A549 (cell line): ENCODE results near the gene TAF3. TPM values are rescaled to one million over a fixed set of nuclear protein-coding genes. Genes with fewer than 3 reads are reported as not detected.
A peak's percentile ranks its signal among the peaks of the same experiment; 100 is the strongest.

ENCODE experiments used
- ATAC-seq, 2 experiments: fragments of 200-7000 bp in 1 of 2; fragments of >200 bp in 1 of 2; cut with Nextera tagmentation in 1 of 2; cut with Tn5 transposase in 1 of 2; 3 replicates each; pipeline versions ENCODE4 v1.8.0 to v1.9.1; 2018 to 2020; ENCODE audit warnings: mild to moderate bottlenecking in 1 of 2, moderate library complexity in 1 of 2
- CTCF ChIA-PET: fragments of 300-600 bp; sonication (Branson Sonifier 250); formaldehyde crosslinking; extraction: SDS; loops from one replicate; lab custom pipeline; 2021; ENCODE audit warnings: antibody characterized with exemption, inconsistent platforms; lab: Yijun Ruan, JAX
- POLR2A ChIA-PET: fragments of 350-600 bp; formaldehyde crosslinking; extraction: SDS; loops from one replicate; lab custom pipeline; 2021; ENCODE audit warnings: antibody characterized with exemption, inconsistent platforms; lab: Yijun Ruan, JAX
- DNase-seq, 2 experiments: peaks; one replicate each; pipeline versions ENCODE4 v3.0.0 to v3.0.0-alpha.2; 2011 to 2016; ENCODE audit warnings: low read depth in 1 of 2, low spot score in 1 of 2
- FAIRE-seq: peaks from 2 replicates; lab custom pipeline; 2011; peaks lifted over from hg19 to GRCh38; lab: Jason Lieb, UNC
- H3K27ac ChIP-seq, 2 experiments: fragments of >200 bp; sonication (Bioruptor Twin); formaldehyde crosslinking; 3 replicates each; pipeline ENCODE4 v1.5.1; 2016 to 2017
- H3K4me1 ChIP-seq: fragments of >200 bp; sonication (Bioruptor Twin); formaldehyde crosslinking; 3 replicates; pipeline ENCODE4 v1.6.1; 2016
- H3K4me2 ChIP-seq: fragments of >200 bp; sonication (Bioruptor Twin); formaldehyde crosslinking; 3 replicates; pipeline ENCODE4 v1.6.1; 2016
- H3K4me3 ChIP-seq: fragments of >200 bp; sonication (Bioruptor Twin); formaldehyde crosslinking; 3 replicates; pipeline ENCODE4 v1.5.1; 2016
- H3K9me3 ChIP-seq: fragments of >200 bp; sonication (Bioruptor Twin); formaldehyde crosslinking; 3 replicates; pipeline ENCODE4 v1.6.1; 2016
- CBX8 ChIP-seq: fragments of 200-600 bp; sonication (generic); IDR thresholded peaks from 2 replicates; pipeline ENCODE4 v1.6.1; 2016
- GATA3 ChIP-seq: IDR thresholded peaks from 2 replicates; pipeline ENCODE4 v1.6.1; 2012; ENCODE audit warnings: borderline replicate concordance
- HEYL ChIP-seq: fragments of 250-450 bp; sonication (Bioruptor Pico); IDR thresholded peaks from 2 replicates; pipeline ENCODE4 v1.8.0; 2021; ENCODE audit warnings: mild to moderate bottlenecking, moderate library complexity
- HOXB13 ChIP-seq: fragments of 250-450 bp; sonication (Bioruptor Pico); IDR thresholded peaks from 2 replicates; pipeline ENCODE4 v1.5.0; 2020; ENCODE audit warnings: low read depth, mild to moderate bottlenecking, moderate library complexity
- HOXB5 ChIP-seq: fragments of 250-450 bp; sonication (Bioruptor Pico); IDR thresholded peaks from 2 replicates; pipeline ENCODE4 v1.5.0; 2020; ENCODE audit warnings: mild to moderate bottlenecking, moderate library complexity
- JUN ChIP-seq, 2 experiments: fragments of >200 bp; sonication (Bioruptor Twin); formaldehyde crosslinking; IDR thresholded peaks; 2 replicates in 1 of 2; 3 replicates in 1 of 2; pipeline ENCODE4 v1.6.1; 2016 to 2017
- MAFK ChIP-seq: fragments of 450-650 bp; IDR thresholded peaks from 2 replicates; pipeline ENCODE4 v1.6.1; 2014; ENCODE audit not compliant: partially characterized antibody
- NPAS2 ChIP-seq: fragments of 250-450 bp; sonication (Bioruptor Pico); IDR thresholded peaks from 2 replicates; pipeline ENCODE4 v1.8.0; 2022; ENCODE audit warnings: mild to moderate bottlenecking, moderate library complexity, borderline replicate concordance
- POLR2A ChIP-seq: IDR thresholded peaks from 2 replicates; pipeline ENCODE4 v1.6.1; 2012; ENCODE audit warnings: mild to moderate bottlenecking, low read length
- RNF2 ChIP-seq: fragments of 200-600 bp; sonication (generic); IDR thresholded peaks from 2 replicates; pipeline ENCODE4 v1.6.1; 2016; ENCODE audit warnings: low read depth, mild to moderate bottlenecking, antibody characterized with exemption, moderate library complexity, borderline replicate concordance
- TP53 ChIP-seq: fragments of 250-450 bp; sonication (Bioruptor Pico); IDR thresholded peaks from 2 replicates; pipeline ENCODE4 v1.5.0; 2021; ENCODE audit warnings: mild to moderate bottlenecking, moderate library complexity
- ZFP36 ChIP-seq: fragments of 450-650 bp; IDR thresholded peaks from 2 replicates; pipeline ENCODE4 v1.6.1; 2014; ENCODE audit warnings: borderline replicate concordance; ENCODE audit not compliant: partially characterized antibody
- ZSCAN20 ChIP-seq: fragments of 250-450 bp; sonication (Bioruptor Pico); IDR thresholded peaks from 2 replicates; pipeline ENCODE4 v1.8.0; 2022; ENCODE audit warnings: mild to moderate bottlenecking, moderate library complexity
- WGBS: methylation state at CpG from one replicate; pipeline ENCODE4 v1.1.6; 2017; ENCODE audit errors: missing lambda C conversion rate; 5-methylcytosine and 5-hydroxymethylcytosine counted together
- polyA plus RNA-seq, 4 experiments: library from polyadenylated mRNA; depleted of rRNA in 3 of 4; stranded (reverse); fragments of >200 nt; fragmentation: RNase III in 1 of 4; extraction: RNeasy Plus Mini Kit Qiagen cat#74134 plus additional on column Dnase treatment in 1 of 4; gene quantifications; 2 replicates in 3 of 4; 3 replicates in 1 of 4; pipeline ENCODE4 v1.2.3, GENCODE V29; 2011 to 2017
- TF ChIP-seq, protein P1 (sequence below): IDR thresholded peaks from 2 replicates; pipeline ENCODE4 v1.6.1; 2012
- TF ChIP-seq, protein P2 (sequence below): IDR thresholded peaks from 2 replicates; pipeline ENCODE4 v1.6.1; 2012; ENCODE audit warnings: low read depth, borderline replicate concordance

Gene TAF3
- polyA plus RNA-seq, 2 of the 4 experiments (the other 2 are of a cell fraction): 5.7 to 6.1 TPM

- TF ChIP-seq CBX8: no peak
- TF ChIP-seq, all 56 proteins: peak for 2
These were observed 231.7 kb downstream of the TAF3 start (continued) for GRCh38 chr10:8049865-8050555.

DNA sequence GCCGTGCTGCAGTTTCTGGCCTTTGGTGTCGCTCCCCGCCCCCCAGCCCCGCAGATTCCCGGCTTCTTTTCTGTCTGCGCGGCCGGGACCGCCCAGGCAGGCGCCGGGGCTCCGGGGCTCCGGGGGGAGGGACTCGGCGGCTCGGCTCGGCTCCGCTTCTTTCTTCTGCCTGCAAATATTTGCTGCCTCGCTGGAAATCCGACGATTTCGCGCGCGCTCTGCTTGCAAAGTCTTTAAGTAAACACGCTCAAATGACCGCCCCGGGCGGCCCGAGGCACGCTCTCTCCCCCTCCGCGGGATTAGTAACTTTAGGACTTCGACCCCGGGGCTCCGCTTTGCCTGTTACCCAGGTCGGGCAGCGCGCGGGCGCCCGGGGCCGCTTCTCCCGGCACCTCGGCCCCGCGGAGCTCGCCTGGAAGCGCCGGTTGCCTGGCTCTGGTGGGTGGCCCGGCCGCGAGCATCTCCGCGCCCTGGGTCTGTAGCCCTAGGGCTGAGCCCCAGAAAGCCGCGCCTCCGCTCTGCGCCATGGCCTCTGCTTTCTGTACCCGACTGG lies 232.3 kb downstream of the TAF3 start:
- ChIA-PET CTCF (interaction anchor here (1.0 kb wide), 1 partner anchor 291 kb away, joined by 3 read pairs; no protein-coding TSS in a partner anchor), POLR2A (interaction anchor here (0.8 to 1.4 kb wide), 2 partner anchors 316 to 444 kb away, joined by 4 to 5 read pairs; no protein-coding TSS in a partner anchor)
- ATAC-seq: peak; percentile 10 to 11; a peak in 4 of 6 replicates
- Histone ChIP-seq H3K9me3 (no peaks in the 10 kb centered on the region), H3K4me1 (peaks cover 17% of the 10 kb centered on the region), H3K27ac (peak overlapping the region; percentile 82 to 85), H3K4me3 (peak overlapping the region; percentile 72), H3K4me2 (peak overlapping the region; percentile 98)
- peak; percentile 28 to 78 for DNase-seq
- TF ChIP-seq, protein P1, sequence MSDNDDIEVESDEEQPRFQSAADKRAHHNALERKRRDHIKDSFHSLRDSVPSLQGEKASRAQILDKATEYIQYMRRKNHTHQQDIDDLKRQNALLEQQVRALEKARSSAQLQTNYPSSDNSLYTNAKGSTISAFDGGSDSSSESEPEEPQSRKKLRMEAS: peak; percentile 45; the same call in 1 of the 2 replicates
- TF ChIP-seq HOXB13: no peak
- 0 out of 2 replicates have a peak, but pooled peaks have one; percentile 50 for TF ChIP-seq RNF2
- no peak for TF ChIP-seq HOXB5 (CRISPR knock-in tag)
- TF ChIP-seq, protein P2, sequence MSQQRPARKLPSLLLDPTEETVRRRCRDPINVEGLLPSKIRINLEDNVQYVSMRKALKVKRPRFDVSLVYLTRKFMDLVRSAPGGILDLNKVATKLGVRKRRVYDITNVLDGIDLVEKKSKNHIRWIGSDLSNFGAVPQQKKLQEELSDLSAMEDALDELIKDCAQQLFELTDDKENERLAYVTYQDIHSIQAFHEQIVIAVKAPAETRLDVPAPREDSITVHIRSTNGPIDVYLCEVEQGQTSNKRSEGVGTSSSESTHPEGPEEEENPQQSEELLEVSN: 0 out of 2 replicates have a peak, but pooled peaks have one; percentile 54
- TF ChIP-seq GATA3: peak; percentile 9; the same call in 1 of the 2 replicates
- TF ChIP-seq JUN (IDR thresholded peaks at IDR 0.05): 0 out of 5 replicates have a peak, but pooled peaks of 1 of the 2 experiments have one; percentile 17
- WGBS: 9% methylated on average over 17 of the region's 60 CpGs
- FAIRE-seq: no peak

DNA sequence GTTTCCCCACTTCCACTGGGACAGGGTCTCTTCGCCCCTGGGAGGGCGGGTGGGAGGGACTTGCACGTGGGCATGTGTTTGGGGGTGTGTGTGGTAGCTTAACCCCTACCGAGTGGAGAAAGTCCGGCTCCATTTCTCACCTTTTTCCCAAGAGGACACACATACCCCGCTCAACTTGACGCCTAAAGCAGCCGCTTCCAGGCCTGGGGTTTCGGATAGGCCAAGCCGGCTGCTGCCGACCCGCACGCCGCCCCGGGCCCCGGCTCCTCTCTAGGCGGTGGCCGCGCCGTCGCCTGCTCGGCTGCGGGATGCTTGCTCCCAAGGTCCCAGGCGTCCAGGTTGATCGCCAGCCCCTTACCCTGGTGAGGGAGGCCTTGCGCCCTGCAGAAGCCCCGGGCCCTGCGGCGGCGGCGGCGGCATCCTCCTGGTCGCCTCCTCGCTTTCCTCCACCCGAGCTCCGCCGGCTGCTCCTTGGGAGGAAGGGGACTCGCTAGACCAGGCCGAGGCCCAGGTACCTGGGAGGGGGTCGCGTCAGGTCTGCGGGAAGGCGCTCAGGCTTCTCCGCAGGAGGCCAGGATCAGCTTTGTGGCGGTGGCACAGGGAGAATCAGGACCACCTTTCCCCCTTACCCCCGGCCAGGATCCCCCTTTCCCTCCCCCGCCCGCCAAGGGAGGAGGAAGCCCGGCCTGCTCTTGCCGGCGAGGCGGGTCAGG lies 233.0 kb downstream of the TAF3 start:
- ATAC-seq: no peak
- WGBS: 94% methylated on average over 31 of the region's 52 CpGs
- ChIA-PET CTCF (no interaction called here), POLR2A (interaction anchor here (1.4 kb wide), 1 partner anchor 315 kb away, joined by 5 read pairs; no protein-coding TSS in a partner anchor)
- no peak for TF ChIP-seq CBX8
- Histone ChIP-seq H3K4me1 (peaks cover 17% of the 10 kb centered on the region), H3K4me3 (peak overlapping the region; percentile 72; the same call in 1 of the 3 replicates), H3K4me2 (peak overlapping the region; percentile 98), H3K27ac (peak overlapping the region; percentile 82 to 85), H3K9me3 (no peaks in the 10 kb centered on the region)
- no peak for DNase-seq
- no peak for FAIRE-seq

GRCh38 chr10:8051851-8052257 lies 233.5 kb downstream of the TAF3 start:
- ChIA-PET CTCF (no interaction called here), POLR2A (no interaction called here)
- H3K9me3 ChIP-seq: no peaks in the 10 kb centered on the region
- TF ChIP-seq HOXB5 (CRISPR knock-in tag): no peak
- TF ChIP-seq, all 56 proteins: peak for 0
- Histone ChIP-seq H3K4me2 (no peak overlapping the region), H3K27ac (no peak overlapping the region), H3K4me3 (no peak overlapping the region), H3K4me1 (peaks cover 17% of the 10 kb centered on the region)
- DNase-seq: no peak
- FAIRE-seq: no peak
- WGBS: 89% methylated on average over 24 of the region's 29 CpGs
- ATAC-seq: no peak

- ChIA-PET POLR2A (no interaction called here), CTCF (interaction anchor here (0.6 to 2.1 kb wide), 8 partner anchors 10 to 656 kb away, joined by 3 to 7 read pairs (median 3); no protein-coding TSS in a partner anchor)
- no peak overlapping the region for H3K27ac ChIP-seq
- no peaks in the 10 kb centered on the region for H3K9me3 ChIP-seq
- WGBS: 93% methylated on average over 32 of the region's 32 CpGs
- ATAC-seq (no peak), FAIRE-seq (no peak), DNase-seq (no peak)
- TF ChIP-seq ZSCAN20 (no peak), GATA3 (no peak), ZFP36 (no peak), MAFK (no peak), NPAS2 (CRISPR knock-in tag) (no peak), TP53 (CRISPR knock-in tag) (no peak), POLR2A (no peak), RNF2 (no peak), HEYL (no peak)
- no peak overlapping the region for H3K4me3 ChIP-seq
- no peak overlapping the region for H3K4me2 ChIP-seq
- H3K4me1 ChIP-seq: peaks cover 17% of the 10 kb centered on the region
These were observed 234.1 kb downstream of the TAF3 start for GRCh38 chr10:8052341-8052955.
